Stimulated activated naive CD8-positive, alpha-beta T cell treated with anti-CD3 and anti-CD28 coated beads, Interleukin-15, Interleukin-2, amounts not matched to agents 100 U/mL and 50 U/mL, for 24 hours (primary cell): ENCODE results near the gene TMEM205.
"Not testable (repeated sequence)": the region's sequence is repeated elsewhere in the genome, so short reads cannot be mapped to it uniquely, and the experiment has no call there.

Experiments
- ATAC-seq: fragments of 150-1000 bp; cut with Tn5 transposase; one replicate; pipeline ENCODE4 v1.10.0; 2021
- DNase-seq: peaks from one replicate; pipeline ENCODE4 v3.0.0; 2021

Gene TMEM205

DNA sequence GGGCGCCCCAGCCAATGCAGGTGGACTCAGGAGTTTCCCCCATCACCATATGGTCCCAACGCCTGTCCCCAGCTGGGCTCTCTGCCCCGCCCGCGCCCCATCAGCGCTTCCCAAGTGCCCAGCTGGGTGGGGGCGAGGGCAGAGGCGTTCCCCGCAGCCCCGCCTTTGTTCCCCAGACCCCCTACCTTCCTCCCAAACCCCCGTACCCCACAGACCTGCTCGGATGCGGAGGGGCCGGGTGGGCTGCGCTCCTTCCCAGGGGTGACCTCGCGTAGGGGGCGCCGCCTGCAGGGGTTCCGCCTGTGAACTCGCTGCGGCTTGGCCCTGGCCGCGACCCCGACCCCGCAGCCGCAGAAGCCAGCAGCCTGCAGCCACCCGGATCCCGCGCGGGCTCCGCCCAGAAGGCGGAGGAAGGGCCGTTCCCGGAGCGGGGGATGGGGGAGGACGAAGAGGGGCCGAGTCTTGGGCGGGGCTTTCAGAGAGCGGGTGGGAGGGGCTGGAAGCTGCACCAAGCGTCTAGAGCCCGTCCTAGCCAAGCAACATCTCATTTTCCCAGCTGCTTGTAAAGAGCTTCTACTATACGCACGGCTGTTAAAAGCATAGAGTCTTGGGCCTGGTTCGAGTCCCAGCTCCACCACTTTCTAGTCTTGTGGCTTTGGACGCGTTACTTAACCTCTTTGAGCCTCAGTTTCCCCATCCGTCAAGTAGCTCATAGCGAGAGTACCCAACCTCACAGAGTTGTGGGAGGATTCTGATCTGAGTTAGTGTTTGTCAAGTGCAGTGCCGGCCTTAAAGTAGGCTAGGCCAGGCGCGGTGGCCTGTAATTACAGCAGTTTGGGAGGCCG, 6.6 kb downstream of the TMEM205 start, which contains the start of gene RAB3D:
TSS of gene RAB3D (minus strand) at position 404 of the 845 bp plus-strand sequence. CDS start 2,258 bp downstream, outside the sequence.
- peak; percentile 89 for DNase-seq
- ATAC-seq = peak; percentile 94

DNA sequence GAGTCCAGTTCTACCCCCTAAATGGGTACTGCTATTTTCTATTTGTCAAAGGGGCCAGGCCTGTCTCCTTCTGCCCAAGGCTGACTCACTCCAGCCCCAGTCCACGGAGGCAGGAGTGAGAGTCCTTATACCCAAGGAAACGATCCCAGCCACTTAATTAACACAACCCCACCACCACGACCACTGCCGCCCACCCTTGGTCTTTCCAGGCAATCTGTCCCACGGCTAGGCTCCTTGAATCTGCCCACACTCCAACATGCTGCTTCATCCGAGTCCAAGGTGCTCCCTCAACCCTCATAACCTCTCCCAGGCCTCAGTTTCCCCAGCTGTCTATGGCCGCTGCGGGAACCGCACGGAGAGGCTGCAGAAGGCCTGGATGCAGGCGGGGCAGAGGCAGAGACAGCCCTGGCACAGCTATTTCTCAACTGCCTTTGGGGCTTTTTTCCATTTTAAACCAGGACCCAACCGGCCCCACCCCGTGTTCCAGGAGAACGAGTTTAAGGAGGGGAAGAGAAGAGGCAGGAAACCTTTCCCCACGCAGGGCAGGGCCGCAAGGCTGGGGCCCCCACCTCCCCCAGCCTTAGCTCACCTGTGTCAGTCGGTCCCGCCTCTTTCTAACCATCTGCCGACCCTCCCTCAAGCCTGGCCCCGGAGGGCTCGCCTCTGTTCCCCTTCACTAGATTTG, 7.4 kb downstream of the TMEM205 start:
- no peak for DNase-seq
- ATAC-seq = no peak

DNA sequence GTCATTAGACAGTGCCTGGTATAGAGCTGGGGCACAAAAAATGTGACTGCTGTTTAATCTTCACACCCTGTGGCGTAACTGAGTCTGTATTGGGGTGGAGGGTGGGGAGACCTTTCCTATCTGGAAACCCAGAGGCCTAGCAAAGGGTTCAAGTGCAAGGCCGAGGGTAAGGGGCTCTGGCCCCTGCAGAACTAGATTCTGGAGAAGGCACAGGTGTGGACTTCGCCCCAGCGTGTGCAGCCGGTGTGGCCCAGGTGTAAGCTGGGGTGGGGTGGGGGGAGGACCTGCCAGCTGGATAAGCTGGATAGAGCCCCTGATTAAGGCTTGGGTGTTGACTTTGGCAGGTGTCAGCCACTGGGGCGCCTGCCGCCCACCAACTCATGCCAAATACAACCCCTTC, 7.9 kb downstream of the TMEM205 start:
- DNase-seq (no peak), ATAC-seq (no peak)

DNA sequence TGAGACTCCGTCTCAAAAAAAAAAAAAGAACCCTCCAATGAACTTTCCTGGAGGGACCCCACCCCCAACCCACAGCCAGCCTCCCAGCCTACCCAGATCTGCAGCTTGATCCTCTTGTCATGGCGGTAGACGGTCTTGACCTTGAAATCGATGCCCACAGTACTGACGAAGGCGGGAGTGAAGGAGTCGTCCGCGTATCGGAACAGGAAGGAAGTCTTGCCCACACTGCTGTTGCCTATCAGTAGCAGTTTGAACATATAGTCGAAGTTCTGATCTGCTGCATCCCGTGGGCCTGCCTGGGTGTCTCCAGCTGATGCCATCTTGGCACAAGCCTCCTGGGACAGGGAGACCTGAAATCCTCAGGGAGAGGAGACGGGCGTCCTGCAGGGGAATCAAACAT, 9.0 kb downstream of the TMEM205 start:
- DNase-seq (no peak), ATAC-seq (no peak)

DNA sequence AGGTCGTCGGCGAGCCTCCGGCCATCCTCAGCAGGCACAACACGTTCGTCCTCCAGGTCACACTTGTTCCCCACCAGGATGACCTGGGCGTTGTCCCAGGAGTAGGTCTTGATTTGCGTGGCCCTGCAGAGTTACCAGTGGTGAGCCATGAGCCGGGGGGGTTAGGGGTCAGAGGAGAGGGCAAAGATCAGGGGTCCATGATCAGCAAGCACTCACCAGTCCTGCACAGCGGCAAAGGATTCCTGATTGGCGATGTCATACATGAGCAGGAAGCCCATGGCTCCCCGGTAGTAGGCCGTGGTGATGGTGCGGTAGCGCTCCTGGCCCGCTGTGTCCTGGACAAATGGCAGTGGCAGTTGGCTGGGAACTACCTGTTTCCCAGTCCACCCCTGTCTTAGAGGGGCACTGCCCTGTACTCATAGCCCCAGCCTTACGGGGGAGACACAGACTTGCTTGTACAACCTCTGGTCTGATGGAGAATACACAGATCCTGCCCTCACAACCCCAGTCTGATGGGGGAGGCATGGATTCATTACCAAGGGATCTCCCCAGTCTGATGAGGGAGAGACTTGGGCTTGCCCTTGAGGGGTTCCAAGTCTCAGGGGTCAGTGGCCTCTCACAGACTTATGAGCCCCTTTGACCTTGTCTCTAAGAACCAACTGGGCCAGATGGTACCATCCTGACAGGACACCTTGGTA, 10.5 kb downstream of the TMEM205 start:
- ATAC-seq = no peak

DNA sequence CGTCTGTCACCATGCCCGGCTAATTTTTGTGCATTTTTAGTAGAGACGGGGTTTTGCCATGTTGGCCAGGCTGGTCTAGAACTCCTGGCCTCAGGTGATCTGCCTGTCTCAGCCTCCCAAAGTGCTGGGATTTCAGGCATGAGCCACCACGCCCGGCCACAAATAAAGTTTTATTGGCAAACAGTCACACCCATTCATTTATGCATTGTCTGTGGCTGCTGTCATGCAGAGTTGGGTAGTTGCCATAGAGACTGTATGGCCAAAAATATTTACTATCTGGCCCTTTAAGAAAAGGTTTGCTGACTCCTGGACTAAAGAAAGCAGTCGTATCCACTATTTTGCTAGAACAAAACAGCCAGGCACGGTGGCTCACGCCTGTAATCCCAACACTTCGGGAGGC, 12.2 kb downstream of the TMEM205 start:
- not testable (repeated sequence) for ATAC-seq, DNase-seq

More for the DNA sequence above, 10.5 kb downstream of the TMEM205 start:
- no peak for DNase-seq

DNA sequence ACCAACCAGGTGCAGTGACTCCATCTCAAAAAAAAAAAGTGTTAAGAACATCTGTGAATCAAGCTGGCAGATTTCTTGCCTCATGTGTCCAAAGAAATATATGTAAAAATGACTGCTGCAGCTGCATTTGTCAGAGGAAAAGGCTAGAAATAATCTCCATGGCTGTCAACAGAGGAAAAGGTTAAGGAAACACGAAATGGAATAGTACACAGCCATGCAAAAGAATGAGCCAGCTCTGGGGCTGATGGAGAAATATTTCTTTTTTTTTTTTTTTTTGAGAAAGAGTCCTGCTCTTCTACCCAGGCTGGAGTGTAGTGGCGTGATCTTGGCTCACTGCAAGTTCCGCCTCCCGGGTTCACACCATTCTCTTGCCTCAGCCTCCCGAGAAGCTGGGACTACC, 13.2 kb downstream of the TMEM205 start:
- ATAC-seq (no peak), DNase-seq (no peak)

DNA sequence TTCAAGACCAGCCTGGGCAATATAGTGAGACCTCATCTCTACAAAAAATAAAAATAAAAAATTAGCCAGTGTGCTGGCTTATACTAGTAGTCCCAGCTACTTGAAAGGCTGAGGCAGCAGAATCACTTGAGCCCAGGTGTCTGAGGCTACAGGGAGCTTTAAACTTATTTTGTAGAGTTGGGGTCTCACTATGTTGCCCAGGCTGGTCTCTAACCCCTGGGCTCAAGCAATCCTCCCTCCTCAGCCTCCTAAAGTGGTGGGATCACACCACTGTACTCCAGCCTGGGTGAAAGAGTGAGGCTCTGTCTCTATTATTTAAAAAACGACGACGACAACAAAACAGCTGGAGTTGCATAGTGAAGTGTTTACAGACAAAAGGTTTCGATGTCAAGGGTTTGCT, 14.6 kb downstream of the TMEM205 start:
- DNase-seq (no peak), ATAC-seq (no peak)

DNA sequence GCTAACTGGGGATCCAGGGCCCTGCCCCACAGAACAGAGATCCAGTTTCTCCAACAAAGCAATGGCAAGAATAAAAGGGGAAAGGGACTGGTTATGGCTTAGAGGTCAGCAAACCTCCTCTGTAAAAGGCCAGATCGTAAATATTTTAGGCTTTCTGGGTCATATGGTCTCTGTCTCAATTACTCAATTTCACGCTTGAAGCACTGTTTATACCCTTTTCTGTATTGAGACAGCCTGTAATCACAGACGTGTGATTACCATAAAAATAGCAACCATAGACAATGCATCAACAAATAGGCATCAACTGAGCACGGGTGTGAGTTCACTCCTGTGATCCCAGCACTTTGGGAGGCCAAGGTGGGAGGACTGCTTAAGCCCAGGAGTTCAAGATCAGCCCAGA, 15.9 kb downstream of the TMEM205 start:
- ATAC-seq (no peak), DNase-seq (no peak)

DNA sequence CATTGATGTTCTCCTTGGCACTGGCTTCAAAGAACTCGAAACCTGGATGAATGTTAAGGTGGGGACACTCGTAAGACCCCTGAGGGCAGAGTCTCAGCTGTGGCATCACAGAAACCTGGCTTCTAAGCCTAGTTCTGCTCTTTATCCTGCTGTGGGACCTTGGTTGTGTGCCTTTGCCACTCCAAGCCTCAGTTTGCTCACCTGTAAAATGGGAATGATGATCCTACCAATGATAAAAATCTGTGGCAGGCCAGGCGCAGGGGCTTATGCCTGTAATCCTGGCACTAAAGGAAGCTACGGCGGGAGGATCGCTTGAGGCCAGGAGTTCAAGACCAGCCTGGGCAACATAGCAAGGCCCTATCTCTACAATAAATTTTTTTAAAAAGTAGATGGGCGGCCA, 20.5 kb downstream of the TMEM205 start:
- DNase-seq = no peak
- no peak for ATAC-seq

DNA sequence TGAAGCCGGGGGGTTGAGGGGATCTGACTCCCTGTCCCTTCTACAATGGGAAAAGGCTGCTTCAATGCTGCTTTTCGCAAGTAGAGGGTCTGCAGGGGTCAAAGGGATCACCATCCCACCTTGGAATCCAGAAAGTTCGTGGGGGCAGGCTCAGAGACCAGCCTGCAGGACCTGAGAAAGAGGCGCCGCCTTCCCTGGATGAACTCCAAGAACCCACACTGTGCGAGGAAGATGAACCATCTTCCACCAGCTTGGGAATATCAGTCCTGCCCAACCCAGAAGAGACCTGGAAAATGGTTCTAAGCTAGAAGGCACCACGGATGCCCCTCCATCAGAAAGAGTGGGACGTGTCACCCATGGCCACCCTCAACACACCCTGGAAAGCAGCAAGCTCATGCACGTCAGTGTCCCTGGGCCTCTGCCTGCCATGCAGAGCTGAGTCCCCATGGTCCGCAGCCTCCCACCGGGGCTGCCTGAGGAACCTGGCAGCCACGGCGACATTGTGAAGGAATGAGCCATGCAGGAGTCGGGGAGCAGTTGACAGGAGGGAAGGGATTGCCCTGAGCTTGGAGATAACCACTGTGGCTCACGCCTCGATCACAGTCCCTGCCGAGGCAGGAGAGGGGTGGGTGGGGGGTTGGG, 21.2 kb downstream of the TMEM205 start:
- ATAC-seq = no peak

DNA sequence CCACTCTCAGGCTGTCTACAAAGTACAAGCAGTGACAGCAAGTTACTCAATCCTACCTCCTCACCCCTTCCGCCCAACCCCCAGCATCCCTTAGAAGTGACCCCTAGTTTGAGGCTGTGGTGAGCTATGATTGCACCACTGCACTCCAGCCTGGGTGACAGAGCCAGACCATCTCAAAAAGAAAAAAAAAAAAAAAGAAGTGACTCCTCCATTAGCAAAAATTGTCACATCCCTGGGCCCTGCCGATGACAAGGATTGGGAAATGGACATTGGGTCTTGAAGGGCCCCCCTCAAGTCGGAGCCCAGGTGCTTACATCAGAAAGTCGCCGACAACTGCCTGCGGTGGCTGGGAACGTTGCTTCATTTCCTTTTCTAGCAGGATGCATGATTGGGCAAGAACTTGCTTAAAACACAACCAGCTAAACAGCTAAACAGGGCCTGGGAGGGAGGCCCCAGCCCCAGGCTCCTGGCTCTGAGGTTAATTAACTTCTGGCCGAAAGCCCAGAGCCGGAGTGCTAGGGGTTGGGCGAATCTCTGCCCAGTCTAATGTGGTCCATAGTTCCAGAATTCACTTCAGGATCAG, 21.9 kb downstream of the TMEM205 start:
- DNase-seq = peak; percentile 46
- no peak for ATAC-seq

More for the DNA sequence above, 21.2 kb downstream of the TMEM205 start:
- DNase-seq = no peak

DNA sequence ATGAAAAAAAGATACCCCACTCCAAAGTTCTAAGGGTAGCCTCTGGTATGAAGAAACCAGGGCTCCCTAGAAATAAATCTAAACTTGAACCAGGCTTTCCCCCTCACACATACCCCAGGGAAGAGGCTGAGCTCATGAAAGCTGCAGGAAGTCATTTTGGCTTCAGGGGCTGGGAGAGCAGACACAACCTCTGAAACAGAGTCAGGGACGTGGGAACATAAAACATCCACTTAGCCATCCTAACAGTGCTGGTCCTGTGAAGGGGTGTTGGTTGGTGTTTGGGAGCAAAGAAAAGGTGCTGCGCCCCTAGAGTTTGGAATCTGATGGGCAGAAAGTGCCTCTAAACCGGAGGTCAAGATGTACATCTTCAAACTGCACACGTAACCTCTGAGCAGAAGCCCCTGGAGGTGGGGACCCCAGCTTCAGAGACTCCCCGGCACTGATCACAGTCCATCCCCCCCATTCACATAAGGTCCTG, 22.4 kb downstream of the TMEM205 start:
- no peak for DNase-seq
- ATAC-seq = no peak

DNA sequence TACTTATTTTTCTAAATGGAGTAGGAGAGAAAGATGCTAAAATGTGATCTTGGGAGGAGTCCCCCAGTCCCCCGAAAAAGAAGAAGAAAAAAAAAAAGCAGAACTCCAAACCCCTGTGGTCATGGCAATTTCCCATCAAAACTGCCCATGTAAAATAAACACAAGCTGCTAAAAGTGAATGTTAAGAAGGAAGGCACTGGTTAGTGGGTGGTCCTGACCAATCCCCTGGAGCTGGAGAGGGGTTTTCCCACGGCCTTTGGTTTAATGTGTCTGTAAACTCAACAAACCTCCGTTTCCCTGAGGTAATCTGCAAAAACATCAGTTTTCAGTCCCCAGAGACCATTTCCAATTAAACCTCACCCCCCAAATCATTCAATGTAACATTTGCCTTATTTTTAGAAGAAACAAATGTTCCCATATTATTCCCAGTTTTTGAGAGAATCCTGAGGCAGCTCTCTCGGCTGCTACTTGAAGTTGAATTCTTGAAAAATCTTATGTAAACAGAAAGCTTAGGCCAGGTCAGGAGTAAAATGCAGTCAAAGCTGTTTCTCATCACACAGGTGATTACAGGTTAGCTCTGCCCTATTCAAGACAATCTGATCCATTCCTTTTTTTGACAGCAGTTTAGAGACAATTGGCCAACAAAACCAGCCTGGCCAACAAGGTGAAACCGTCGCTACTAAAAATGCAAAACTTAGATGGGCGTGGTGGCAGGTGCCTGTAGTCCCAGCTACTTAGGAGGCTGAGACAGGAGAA, 23.6 kb downstream of the TMEM205 start:
- no peak for DNase-seq
- no peak for ATAC-seq

DNA sequence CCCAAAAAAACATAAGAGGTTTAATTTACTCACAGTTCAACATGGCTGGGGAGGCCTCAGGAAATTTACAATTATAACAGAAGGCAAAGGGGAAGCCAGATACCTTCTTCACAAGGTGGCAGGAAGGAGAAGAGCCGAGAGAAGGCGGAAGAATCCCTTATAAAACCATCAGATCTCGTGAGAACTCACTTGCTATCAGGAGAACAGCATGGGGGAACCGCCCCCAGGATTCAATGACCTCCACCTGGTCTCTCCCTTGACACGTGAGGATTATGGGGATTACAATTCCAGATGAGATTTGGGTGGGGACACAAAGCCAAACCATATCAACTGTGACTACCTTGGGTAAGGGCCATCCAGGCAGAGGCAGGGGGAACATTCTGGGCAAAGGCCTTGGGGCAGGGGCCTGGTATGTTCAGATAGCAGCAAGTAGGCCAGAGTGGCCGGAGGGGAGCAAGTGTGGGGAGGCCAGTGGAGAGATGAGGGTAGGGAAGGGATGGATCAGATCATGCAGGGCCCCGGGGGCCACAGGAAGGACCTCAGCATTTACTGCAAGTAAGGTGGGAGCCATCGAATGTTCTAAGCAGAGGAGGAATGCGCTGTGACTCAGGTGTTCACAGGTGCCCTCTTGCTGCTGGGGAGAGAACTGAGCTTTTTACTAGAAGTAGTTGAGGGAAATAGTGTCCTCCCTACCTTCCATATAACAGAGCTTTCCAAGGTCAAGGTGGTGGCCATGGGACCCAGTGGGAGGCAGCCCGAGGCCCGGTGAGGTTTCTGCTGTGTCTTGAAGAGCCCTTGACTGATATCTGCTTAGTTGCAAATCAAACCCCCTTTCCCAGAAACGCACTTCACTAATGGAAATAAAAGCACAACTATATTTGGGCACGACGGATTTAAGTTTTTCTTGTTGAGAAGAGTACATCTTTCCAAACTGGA, 24.6 kb downstream of the TMEM205 start:
- DNase-seq = no peak
- ATAC-seq = no peak

DNA sequence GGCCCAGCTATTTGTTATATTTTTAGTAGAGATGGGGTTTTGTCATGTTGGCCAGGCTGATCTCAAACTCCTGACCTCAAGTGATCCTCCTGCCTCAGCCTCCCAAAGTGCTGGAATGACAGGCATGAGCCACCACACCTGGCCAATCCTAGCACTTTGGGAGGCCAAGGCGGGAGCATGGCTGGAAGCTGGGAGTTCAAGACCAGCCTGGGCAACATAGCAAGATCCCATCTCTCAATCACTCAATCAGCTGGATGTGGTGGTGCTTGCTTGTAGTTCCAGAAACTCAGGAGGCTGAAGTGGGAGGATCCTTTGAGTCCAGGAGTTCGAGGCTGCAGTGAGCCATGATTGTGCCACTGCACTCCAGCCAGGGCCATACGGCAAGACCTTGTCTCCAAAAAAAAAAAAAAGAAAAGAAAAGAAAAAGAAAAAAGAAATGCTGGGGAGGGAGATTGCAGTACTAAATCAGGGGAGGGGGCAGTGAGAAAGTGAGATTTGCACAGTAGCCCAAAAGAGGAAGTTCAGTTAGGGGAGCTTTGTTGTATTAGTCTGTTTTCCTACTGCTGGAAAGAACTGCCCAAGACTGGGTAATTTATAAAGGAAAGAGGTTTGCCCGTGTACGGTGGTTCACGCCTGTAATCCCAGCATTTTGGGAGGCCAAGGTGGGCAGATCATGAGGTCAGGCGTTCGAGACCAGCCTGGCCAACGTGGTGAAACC, 25.6 kb downstream of the TMEM205 start:
- ATAC-seq, DNase-seq: not testable (repeated sequence)

DNA sequence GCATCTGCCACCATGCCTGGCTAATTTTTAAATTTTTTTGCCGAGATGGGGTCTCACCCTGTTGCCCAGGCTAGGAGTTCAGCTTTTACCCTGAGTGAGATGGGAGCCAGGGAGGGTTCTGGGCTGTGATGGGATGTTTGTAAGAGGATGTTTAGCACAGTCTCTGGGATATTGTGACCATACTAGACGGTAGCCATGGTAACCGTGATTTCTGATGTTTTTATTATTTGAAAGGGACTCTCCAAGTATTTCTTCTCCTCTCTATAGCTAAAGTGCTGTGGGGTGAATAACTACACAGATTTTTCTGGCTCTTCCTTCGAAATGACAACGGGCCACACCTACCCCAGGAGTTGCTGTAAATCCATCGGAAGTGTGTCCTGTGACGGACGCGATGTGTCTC, 39.7 kb downstream of the TMEM205 start:
- ATAC-seq (no peak), DNase-seq (no peak)

DNA sequence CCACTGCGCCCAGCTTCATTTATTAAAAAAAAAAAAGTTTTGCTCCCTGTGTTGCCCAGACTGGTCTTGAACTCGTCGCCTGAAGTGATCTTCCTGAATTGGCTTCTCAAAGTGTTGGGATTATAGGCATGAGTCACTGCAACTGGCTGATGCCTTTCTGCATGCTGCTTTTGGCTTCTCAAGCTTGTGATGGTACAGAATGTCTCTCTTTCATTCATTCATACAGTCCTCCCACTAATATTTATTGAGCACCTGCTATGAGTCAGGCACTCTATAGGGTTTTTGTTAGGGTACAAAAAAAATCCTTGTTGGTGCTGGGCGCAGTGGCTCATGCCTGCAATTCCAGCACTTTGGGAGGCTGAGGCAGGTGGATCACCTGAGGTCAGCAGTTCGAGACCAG, 41.1 kb downstream of the TMEM205 start:
- ATAC-seq (no peak), DNase-seq (no peak)

DNA sequence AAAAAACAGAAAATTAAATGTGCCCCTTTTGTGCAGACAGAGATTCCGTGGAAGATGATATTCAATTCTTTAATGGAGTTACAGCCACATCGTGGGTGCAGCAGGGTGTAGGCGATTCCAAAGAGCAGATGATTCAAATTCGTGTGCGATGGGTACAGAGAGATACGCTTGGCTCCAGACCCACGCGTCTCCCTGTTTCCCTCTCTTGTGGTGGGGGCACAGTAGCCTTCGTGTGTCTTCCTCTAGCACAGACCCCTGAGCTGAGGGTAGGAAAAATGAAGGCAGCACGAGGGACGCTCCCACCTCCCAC, 45.3 kb downstream of the TMEM205 start:
- ATAC-seq (no peak), DNase-seq (no peak)
